Suprapubic skin (tissue), 4 donors: ENCODE data around the gene AP4S1. TPM values are rescaled to one million over a fixed set of nuclear protein-coding genes. Genes with fewer than 3 reads are reported as not detected.

Source experiments
- DNase-seq, 2 donors: peaks; one replicate each; pipeline ENCODE4 v3.0.0-alpha.2; 2019; ENCODE audit warnings: low spot score in 2 of 2
- H3K27ac ChIP-seq: fragments of 200-600 bp; sonication (generic); one replicate; pipeline ENCODE4 v1.5.1; 2019
- H3K27me3 ChIP-seq: fragments of 200-600 bp; sonication (generic); one replicate; pipeline ENCODE4 v1.5.1; 2019
- H3K36me3 ChIP-seq: fragments of 200-600 bp; sonication (generic); one replicate; pipeline ENCODE4 v1.5.1; 2019
- H3K4me1 ChIP-seq: fragments of 200-600 bp; sonication (generic); one replicate; pipeline ENCODE4 v1.5.1; 2019
- H3K4me3 ChIP-seq: fragments of 200-600 bp; sonication (generic); one replicate; pipeline ENCODE4 v1.5.1; 2019; ENCODE audit warnings: mild to moderate bottlenecking
- H3K9me3 ChIP-seq: fragments of 200-600 bp; sonication (generic); one replicate; pipeline ENCODE4 v1.5.1; 2019
- EP300 ChIP-seq: sonication (generic); formaldehyde crosslinking; IDR thresholded peaks from one replicate; pipeline ENCODE4 v1.6.1; 2017; ENCODE audit warnings: antibody characterized with exemption
- POLR2A ChIP-seq, 2 donors: fragments of 450-650 bp; IDR thresholded peaks; one replicate each; pipeline ENCODE4 v1.6.1; 2017; ENCODE audit warnings: antibody characterized with exemption in 2 of 2, mild to moderate bottlenecking in 2 of 2, moderate library complexity in 2 of 2
- POLR2AphosphoS5 ChIP-seq, 3 donors: sonication (generic); formaldehyde crosslinking; IDR thresholded peaks; one replicate each; pipeline ENCODE4 v1.6.1; 2017; ENCODE audit warnings: antibody characterized with exemption in 3 of 3
- WGBS: methylation state at CpG from one replicate; pipeline ENCODE4 v1.1.5; 2018; 5-methylcytosine and 5-hydroxymethylcytosine counted together
- total RNA-seq, 4 donors: library from RNA; depleted of rRNA; stranded (reverse); fragments of >200 nt; gene quantifications; one replicate each; pipeline ENCODE4 v1.1.0, GENCODE V29; 2016
- TF ChIP-seq, protein P1 (sequence below), 2 donors: fragments of 200-600 bp in 1 of 2; fragments of 450-650 bp in 1 of 2; sonication (generic) in 1 of 2; IDR thresholded peaks; one replicate each; pipeline ENCODE4 v1.5.1; 2016 to 2019; ENCODE audit warnings: antibody characterized with exemption in 2 of 2, mild to moderate bottlenecking in 1 of 2, moderate library complexity in 1 of 2

The AP4S1 gene
- total RNA-seq, 4 donors from 2014 or later = 4.5 to 7.4 (median 5.2) TPM

DNA sequence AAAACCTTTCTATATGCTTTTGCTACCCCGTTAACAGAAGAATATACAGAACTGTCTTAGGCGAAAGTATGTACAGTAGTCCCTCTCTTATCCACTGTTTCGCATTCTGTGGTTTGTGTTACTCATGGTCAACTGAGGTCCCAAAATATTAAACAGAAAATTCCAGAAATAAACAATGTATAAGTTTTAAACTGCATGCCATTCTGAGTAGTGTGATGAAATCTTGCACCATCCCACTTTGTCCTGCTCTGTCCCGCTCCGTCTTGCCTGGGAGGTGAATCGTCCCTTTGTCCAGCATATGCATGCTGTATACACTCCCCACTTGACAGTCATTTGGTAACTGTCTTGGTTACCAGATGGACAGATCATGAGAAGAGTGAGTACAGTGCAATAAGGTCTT lies 70.8 kb downstream of the AP4S1 start:
- DNase-seq = no peak
- Histone ChIP-seq H3K27me3 (no peaks in the 10 kb centered on the region), H3K9me3 (no peaks in the 10 kb centered on the region), H3K4me1 (peaks cover 3% of the 10 kb centered on the region), H3K36me3 (peaks cover 41% of the 10 kb centered on the region), H3K4me3 (no peak overlapping the region), H3K27ac (no peak overlapping the region)
- TF ChIP-seq EP300 (no peak), POLR2A (IDR thresholded peaks at IDR 0.05) (no peak), POLR2AphosphoS5 (IDR thresholded peaks at IDR 0.05) (no peak)
- TF ChIP-seq, protein P1, sequence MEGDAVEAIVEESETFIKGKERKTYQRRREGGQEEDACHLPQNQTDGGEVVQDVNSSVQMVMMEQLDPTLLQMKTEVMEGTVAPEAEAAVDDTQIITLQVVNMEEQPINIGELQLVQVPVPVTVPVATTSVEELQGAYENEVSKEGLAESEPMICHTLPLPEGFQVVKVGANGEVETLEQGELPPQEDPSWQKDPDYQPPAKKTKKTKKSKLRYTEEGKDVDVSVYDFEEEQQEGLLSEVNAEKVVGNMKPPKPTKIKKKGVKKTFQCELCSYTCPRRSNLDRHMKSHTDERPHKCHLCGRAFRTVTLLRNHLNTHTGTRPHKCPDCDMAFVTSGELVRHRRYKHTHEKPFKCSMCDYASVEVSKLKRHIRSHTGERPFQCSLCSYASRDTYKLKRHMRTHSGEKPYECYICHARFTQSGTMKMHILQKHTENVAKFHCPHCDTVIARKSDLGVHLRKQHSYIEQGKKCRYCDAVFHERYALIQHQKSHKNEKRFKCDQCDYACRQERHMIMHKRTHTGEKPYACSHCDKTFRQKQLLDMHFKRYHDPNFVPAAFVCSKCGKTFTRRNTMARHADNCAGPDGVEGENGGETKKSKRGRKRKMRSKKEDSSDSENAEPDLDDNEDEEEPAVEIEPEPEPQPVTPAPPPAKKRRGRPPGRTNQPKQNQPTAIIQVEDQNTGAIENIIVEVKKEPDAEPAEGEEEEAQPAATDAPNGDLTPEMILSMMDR (IDR thresholded peaks at IDR 0.05) = no peak
- WGBS = 94% methylated on average over 6 of the region's 6 CpGs

DNA sequence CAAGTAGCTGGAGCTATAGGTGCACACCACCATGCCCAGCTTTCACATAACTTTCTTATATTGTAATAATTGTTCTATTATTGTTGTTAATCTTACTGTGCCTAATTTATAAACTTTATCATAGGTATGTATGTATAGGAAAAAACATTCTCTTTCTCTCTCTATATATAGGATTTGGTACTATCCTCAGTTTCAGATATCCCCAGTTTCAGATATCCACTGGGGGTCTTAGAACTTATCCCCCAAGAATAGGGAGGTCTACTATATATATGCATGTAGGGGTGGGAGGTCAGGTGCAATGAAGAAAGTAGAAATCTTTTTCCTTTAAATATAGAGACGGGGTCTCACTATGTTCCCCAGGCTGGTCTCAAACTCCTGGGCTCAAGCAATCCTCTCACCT lies 71.6 kb downstream of the AP4S1 start:
- H3K36me3 ChIP-seq = peaks cover 49% of the 10 kb centered on the region
- WGBS = 95% methylated on average over 1 of the region's 1 CpG
- H3K4me1 ChIP-seq = no peaks in the 10 kb centered on the region
- no peak overlapping the region for H3K27ac ChIP-seq
- no peaks in the 10 kb centered on the region for H3K27me3 ChIP-seq
- no peak overlapping the region for H3K4me3 ChIP-seq
- no peak for DNase-seq
- H3K9me3 ChIP-seq = no peaks in the 10 kb centered on the region
- TF ChIP-seq, protein P1 (IDR thresholded peaks at IDR 0.05) = no peak
- no peak for TF ChIP-seq EP300
- TF ChIP-seq POLR2AphosphoS5 (IDR thresholded peaks at IDR 0.05) = no peak
- no peak for TF ChIP-seq POLR2A (IDR thresholded peaks at IDR 0.05)

DNA sequence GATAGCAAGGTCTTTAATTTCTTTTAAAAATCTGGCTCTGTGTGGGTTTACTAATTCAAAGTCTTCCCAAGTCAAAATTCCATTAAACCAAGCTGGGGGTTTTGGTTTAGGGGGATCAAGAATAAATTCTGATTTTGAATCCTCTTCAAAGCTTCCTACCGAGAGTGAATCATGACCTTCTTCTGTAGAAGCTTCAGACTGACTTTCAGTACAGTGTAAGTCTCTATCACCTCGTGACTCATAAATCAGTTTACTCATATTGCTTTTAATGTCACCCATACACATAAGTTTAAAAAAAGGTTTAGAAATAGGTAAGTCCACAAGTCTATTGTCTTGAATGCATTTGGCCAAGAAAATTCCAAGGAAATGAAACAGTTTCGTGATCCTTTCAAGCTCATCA lies 81.3 kb downstream of the AP4S1 start:
- Histone ChIP-seq H3K4me3 (no peak overlapping the region), H3K4me1 (no peaks in the 10 kb centered on the region), H3K36me3 (peaks cover 94% of the 10 kb centered on the region), H3K27ac (no peak overlapping the region), H3K9me3 (no peaks in the 10 kb centered on the region), H3K27me3 (no peaks in the 10 kb centered on the region)
- TF ChIP-seq EP300 = no peak
- TF ChIP-seq, protein P1 (IDR thresholded peaks at IDR 0.05) = no peak
- TF ChIP-seq POLR2A (IDR thresholded peaks at IDR 0.05) = no peak
- no peak for TF ChIP-seq POLR2AphosphoS5 (IDR thresholded peaks at IDR 0.05)
- WGBS = 84% methylated on average over 3 of the region's 3 CpGs
- no peak for DNase-seq

DNA sequence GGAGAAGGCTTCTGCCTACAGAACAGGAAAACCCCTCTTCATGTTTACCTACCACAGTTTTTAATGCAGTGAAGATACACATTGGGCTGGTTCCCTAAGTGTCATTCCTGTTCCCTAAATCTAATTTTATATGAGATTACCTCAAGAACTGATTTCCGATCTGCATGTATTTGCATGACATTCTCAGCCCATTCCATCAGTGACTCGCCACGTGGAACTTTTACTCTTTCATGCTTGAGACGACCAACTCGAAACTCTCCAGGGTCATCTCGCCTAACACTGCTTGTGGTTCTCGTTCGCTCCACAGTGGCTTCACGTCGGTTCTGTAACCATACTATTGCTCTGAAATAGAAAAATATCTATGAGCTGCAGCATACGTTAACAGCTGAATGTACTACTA lies 83.8 kb downstream of the AP4S1 start:
- no peak overlapping the region for H3K27ac ChIP-seq
- H3K9me3 ChIP-seq = no peaks in the 10 kb centered on the region
- no peaks in the 10 kb centered on the region for H3K4me1 ChIP-seq
- H3K4me3 ChIP-seq = no peak overlapping the region
- TF ChIP-seq, protein P1 (IDR thresholded peaks at IDR 0.05) = no peak
- no peak for TF ChIP-seq POLR2AphosphoS5 (IDR thresholded peaks at IDR 0.05)
- no peak for TF ChIP-seq EP300
- no peak for TF ChIP-seq POLR2A (IDR thresholded peaks at IDR 0.05)
- 92% methylated on average over 11 of the region's 11 CpGs for WGBS
- no peak for DNase-seq
- H3K27me3 ChIP-seq = no peaks in the 10 kb centered on the region
- peaks cover 95% of the 10 kb centered on the region for H3K36me3 ChIP-seq

DNA sequence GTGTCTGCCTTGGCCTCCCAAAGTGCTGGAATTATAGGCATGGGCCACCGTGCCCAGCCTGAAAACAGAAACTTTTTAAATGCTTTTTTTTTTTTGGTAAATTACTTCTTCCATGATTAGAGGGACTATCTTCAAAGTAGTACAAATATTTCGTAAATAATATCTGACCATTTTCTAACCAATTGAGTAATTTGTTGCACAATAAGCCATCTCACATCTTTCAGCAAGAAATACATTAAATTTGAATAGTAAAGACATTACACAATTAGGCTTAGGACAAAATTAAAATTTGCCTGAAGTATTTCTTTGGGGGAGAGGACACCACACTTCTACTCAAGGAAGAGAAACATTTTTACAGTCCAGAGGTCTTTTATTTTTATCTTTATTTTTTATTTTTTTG lies 85.4 kb downstream of the AP4S1 start:
- no peak overlapping the region for H3K27ac ChIP-seq
- no peak for DNase-seq
- over 99% methylated on average over 2 of the region's 2 CpGs for WGBS
- no peaks in the 10 kb centered on the region for H3K9me3 ChIP-seq
- no peak overlapping the region for H3K4me3 ChIP-seq
- no peaks in the 10 kb centered on the region for H3K4me1 ChIP-seq
- no peaks in the 10 kb centered on the region for H3K27me3 ChIP-seq
- TF ChIP-seq, protein P1 (IDR thresholded peaks at IDR 0.05) = no peak
- TF ChIP-seq EP300 (no peak), POLR2A (IDR thresholded peaks at IDR 0.05) (no peak), POLR2AphosphoS5 (IDR thresholded peaks at IDR 0.05) (no peak)
- peaks cover 94% of the 10 kb centered on the region for H3K36me3 ChIP-seq
